PC-3 (cell line): ENCODE results near the gene DRAM2. TPM values are rescaled to one million over a fixed set of nuclear protein-coding genes. Genes with fewer than 3 reads are reported as not detected.

Source experiments
- ATAC-seq: fragments of 200-7000 bp; cut with Tn5 transposase; 2 replicates; pipeline ENCODE4 v1.9.1; 2020; ENCODE audit warnings: mild to moderate bottlenecking, moderate library complexity
- BruUV-seq: library from RNA; stranded (reverse); fragments of 400-500 nt; replicated peaks from 2 replicates; lab custom pipeline; 2021; lab: Mats Ljungman, UMichigan
- CTCF ChIA-PET: fragments of 300-600 bp; sonication (Branson Sonifier 250); formaldehyde crosslinking; loops from one replicate; lab custom pipeline; 2022; ENCODE audit warnings: antibody characterized with exemption; lab: Charles Lee
- POLR2A ChIA-PET: fragments of 300-600 bp; sonication (Branson Sonifier 250); formaldehyde crosslinking; loops from one replicate; lab custom pipeline; 2022; ENCODE audit warnings: antibody characterized with exemption; ENCODE audit not compliant: unreplicated experiment; lab: Charles Lee
- DNase-seq: peaks from one replicate; pipeline ENCODE4 v3.0.0-alpha.2; 2015
- H2AFZ ChIP-seq: fragments of 300-600 bp; sonication (generic); 2 replicates; pipeline ENCODE4 v1.6.0; 2016; ENCODE audit warnings: antibody characterized with exemption, low read length
- H3F3A ChIP-seq: fragments of 300-600 bp; sonication (generic); one replicate; pipeline ENCODE4 v1.6.0; 2017; ENCODE audit warnings: antibody characterized with exemption, low read length, control low read depth, mild to moderate bottlenecking; ENCODE audit not compliant: unreplicated experiment
- H3K27ac ChIP-seq: fragments of 300-600 bp; sonication (generic); 2 replicates; pipeline ENCODE4 v1.5.1; 2016; ENCODE audit warnings: mild to moderate bottlenecking, low read length
- H3K27me3 ChIP-seq: fragments of 300-600 bp; sonication (generic); 2 replicates; pipeline ENCODE4 v1.6.1; 2016; ENCODE audit warnings: low read length, mixed read lengths
- H3K36me3 ChIP-seq: fragments of 300-600 bp; sonication (generic); 2 replicates; pipeline ENCODE4 v1.6.1; 2016; ENCODE audit warnings: low read depth, mixed run types, low read length, mixed read lengths
- H3K4me1 ChIP-seq: fragments of 300-600 bp; sonication (generic); 2 replicates; pipeline ENCODE4 v1.5.1; 2016; ENCODE audit warnings: low read length; ENCODE audit not compliant: insufficient read depth
- H3K4me2 ChIP-seq: fragments of 300-600 bp; sonication (generic); 2 replicates; pipeline ENCODE4 v1.6.0; 2016; ENCODE audit warnings: low read length
- H3K4me3 ChIP-seq: fragments of 300-600 bp; sonication (generic); 2 replicates; pipeline ENCODE4 v1.5.1; 2016; ENCODE audit warnings: mild to moderate bottlenecking, low read length, mixed read lengths
- H3K79me2 ChIP-seq: fragments of 300-600 bp; sonication (generic); 2 replicates; pipeline ENCODE4 v1.6.1; 2017; ENCODE audit warnings: low read length, mixed read lengths
- H3K9ac ChIP-seq: fragments of 300-600 bp; sonication (generic); 2 replicates; pipeline ENCODE4 v1.6.0; 2016; ENCODE audit warnings: mild to moderate bottlenecking, low read length
- H3K9me2 ChIP-seq: fragments of 300-600 bp; sonication (generic); replicated peaks from 2 replicates; pipeline ENCODE4 v1.6.1; 2016; ENCODE audit warnings: mixed run types, low read length, mixed read lengths
- H3K9me3 ChIP-seq: fragments of 300-600 bp; sonication (generic); 2 replicates; pipeline ENCODE4 v1.6.1; 2016; ENCODE audit warnings: low read length, mixed read lengths
- H4K20me1 ChIP-seq: fragments of 300-600 bp; sonication (generic); 2 replicates; pipeline ENCODE4 v1.6.1; 2016; ENCODE audit warnings: low read length, mixed read lengths
- EZH2 ChIP-seq: fragments of 300-600 bp; sonication (generic); IDR thresholded peaks from one replicate; pipeline ENCODE4 v1.6.1; 2017; ENCODE audit warnings: antibody characterized with exemption, mild to moderate bottlenecking, low read length; ENCODE audit not compliant: unreplicated experiment
- EZH2phosphoT487 ChIP-seq: fragments of 300-600 bp; sonication (generic); IDR thresholded peaks from 2 replicates; pipeline ENCODE4 v1.6.1; 2018; ENCODE audit warnings: mild to moderate bottlenecking, antibody characterized with exemption, low read length, borderline replicate concordance
- intact Hi-C: fragments of 100-400 bp; cut with micrococcal nuclease; formaldehyde crosslinking; loops from 2 replicates; pipeline ENCODE4 v1.9.0; 2023
- total RNA-seq: library from RNA; depleted of rRNA; stranded (reverse); fragments of >200 nt; gene quantifications from 2 replicates; pipeline ENCODE4 v1.2.3, GENCODE V29; 2014
- TF ChIP-seq, protein P1 (sequence below): fragments of 300-600 bp; sonication (generic); conservative IDR thresholded peaks from 2 replicates; pipeline ENCODE4 v1.5.1; 2017; ENCODE audit warnings: antibody characterized with exemption, low read depth, mild to moderate bottlenecking, low read length

Gene DRAM2
- total RNA-seq, 1 experiment from 2014 or later = 30.0 TPM

DNA sequence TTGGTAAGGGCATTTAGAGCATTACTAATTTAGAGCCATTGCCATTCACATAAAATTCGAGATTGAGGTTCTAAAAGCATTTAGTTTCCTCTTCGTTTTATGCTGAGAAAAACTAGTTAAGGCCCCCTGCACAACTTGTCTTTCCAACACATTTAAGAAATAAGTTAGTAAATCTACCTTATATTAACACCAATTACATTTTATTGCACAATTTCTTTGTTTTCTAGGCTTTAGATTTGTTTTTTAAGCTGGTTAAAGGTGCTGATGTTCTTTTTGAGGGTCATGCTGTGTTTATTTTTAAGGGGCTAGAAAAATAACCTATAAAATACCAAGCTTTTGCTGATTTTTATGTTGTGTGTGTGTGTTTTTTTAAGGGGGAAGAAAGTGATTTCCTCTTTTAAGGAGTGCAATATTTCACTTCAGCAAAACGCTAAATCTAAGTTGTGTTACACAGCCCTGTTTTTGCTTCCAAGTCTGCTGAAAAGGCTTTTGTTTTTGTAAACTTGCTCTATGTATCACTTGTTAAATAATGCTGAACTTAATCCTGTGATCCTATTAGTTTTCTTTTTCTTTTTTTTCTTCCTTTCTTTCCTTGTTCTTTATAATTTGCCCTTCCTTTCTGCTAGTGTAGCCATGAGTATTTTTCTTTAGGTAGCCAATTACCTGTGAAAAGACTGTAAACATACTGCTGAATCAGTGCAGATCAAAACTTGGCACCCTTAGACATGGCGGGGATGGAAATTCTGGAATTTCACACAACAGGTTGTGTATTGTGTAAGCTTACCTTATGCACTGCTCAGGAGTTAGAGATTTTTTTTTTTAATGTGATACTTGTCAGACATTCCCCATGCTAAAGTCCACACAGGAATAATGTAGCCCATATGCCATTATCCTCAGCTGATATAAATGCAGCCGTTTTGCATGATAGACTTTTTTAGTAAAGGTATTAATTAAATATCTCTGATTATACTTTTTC is 1.6 kb upstream of the DRAM2 start:
- POLR2A ChIA-PET = no interaction called here

DNA sequence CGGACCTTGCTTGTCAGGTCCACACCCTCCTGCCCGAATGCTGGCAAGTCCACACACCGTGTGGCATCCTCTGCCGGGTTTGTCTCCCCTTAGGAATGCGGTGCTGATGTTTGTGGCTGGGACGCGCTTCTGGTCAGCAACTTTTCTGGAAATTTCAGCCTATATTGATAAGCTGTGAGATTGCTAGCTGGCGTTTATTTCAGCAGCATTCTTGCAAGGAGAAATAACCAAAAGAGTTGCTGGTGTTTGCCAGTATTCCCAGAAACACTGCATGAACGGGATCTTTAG is 731 bp upstream of the DRAM2 start:
- H3K36me3 ChIP-seq = peaks cover 3% of the 10 kb centered on the region; the same call in 1 of the 2 replicates
- peaks cover 76% of the 10 kb centered on the region for H3K79me2 ChIP-seq
- peak overlapping the region; percentile 99 for H2AFZ ChIP-seq
- no peaks in the 10 kb centered on the region for H3F3A ChIP-seq
- H3K9me2 ChIP-seq = no peaks in the 10 kb centered on the region
- POLR2A ChIA-PET = no interaction called here
- H3K4me2 ChIP-seq = peak overlapping the region; percentile 91
- peak; percentile 61 for DNase-seq
- ATAC-seq = peak; percentile 80
- H3K27me3 ChIP-seq = no peaks in the 10 kb centered on the region
- H3K27ac ChIP-seq = 0 out of 2 replicates have a peak overlapping the region, but pooled peaks have one; percentile 47
- intact Hi-C loops = loop anchor here (1.0 kb wide), 1 partner anchor 177 kb away; the partner anchor contains the start of gene LRIF1
- no peaks in the 10 kb centered on the region for H3K9me3 ChIP-seq
- TF ChIP-seq EZH2 (no peak), EZH2phosphoT487 (no peak)
- TF ChIP-seq, protein P1, sequence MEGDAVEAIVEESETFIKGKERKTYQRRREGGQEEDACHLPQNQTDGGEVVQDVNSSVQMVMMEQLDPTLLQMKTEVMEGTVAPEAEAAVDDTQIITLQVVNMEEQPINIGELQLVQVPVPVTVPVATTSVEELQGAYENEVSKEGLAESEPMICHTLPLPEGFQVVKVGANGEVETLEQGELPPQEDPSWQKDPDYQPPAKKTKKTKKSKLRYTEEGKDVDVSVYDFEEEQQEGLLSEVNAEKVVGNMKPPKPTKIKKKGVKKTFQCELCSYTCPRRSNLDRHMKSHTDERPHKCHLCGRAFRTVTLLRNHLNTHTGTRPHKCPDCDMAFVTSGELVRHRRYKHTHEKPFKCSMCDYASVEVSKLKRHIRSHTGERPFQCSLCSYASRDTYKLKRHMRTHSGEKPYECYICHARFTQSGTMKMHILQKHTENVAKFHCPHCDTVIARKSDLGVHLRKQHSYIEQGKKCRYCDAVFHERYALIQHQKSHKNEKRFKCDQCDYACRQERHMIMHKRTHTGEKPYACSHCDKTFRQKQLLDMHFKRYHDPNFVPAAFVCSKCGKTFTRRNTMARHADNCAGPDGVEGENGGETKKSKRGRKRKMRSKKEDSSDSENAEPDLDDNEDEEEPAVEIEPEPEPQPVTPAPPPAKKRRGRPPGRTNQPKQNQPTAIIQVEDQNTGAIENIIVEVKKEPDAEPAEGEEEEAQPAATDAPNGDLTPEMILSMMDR = no peak
- BruUV-seq = no TSS peak
- H3K4me3 ChIP-seq = peak overlapping the region; percentile 88
- H3K9ac ChIP-seq = peak overlapping the region; percentile 89
- CTCF ChIA-PET = no interaction called here
- H4K20me1 ChIP-seq = 0 out of 2 replicates have a peak, but pooled peaks cover 4% of the 10 kb centered on the region
- H3K4me1 ChIP-seq = peaks cover 21% of the 10 kb centered on the region

More for the DNA sequence above, 1.6 kb upstream of the DRAM2 start:
- Histone ChIP-seq H3K9me3 (no peaks in the 10 kb centered on the region), H3K27ac (no peak overlapping the region), H2AFZ (peak overlapping the region; percentile 99; the same call in 1 of the 2 replicates), H3K9ac (peak overlapping the region; percentile 89; the same call in 1 of the 2 replicates), H3K27me3 (no peaks in the 10 kb centered on the region), H4K20me1 (0 out of 2 replicates have a peak, but pooled peaks cover 4% of the 10 kb centered on the region), H3K4me1 (peaks cover 21% of the 10 kb centered on the region), H3K4me2 (peak overlapping the region; percentile 91), H3K9me2 (no peaks in the 10 kb centered on the region), H3K4me3 (peak overlapping the region; percentile 88), H3F3A (no peaks in the 10 kb centered on the region), H3K79me2 (peaks cover 85% of the 10 kb centered on the region), H3K36me3 (no peaks in the 10 kb centered on the region)
- ATAC-seq = no peak
- CTCF ChIA-PET = no interaction called here
- intact Hi-C loops = no loop called here
- no TSS peak for BruUV-seq
- peak; percentile 21 for DNase-seq
- TF ChIP-seq EZH2 (no peak), EZH2phosphoT487 (no peak)
- TF ChIP-seq, protein P1 = no peak
